HCT116 (cell line): ENCODE data around the gene SPEM1. TPM values are rescaled to one million over a fixed set of nuclear protein-coding genes. Genes with fewer than 3 reads are reported as not detected.

ENCODE experiments used
- ATAC-seq: fragments of 200-7000 bp; cut with Tn5 transposase; 2 replicates; pipeline ENCODE4 v1.9.1; 2020; ENCODE audit warnings: mild to moderate bottlenecking, moderate library complexity
- BruUV-seq: library from RNA; stranded (reverse); fragments of 400-500 nt; replicated peaks from 2 replicates; lab custom pipeline; 2021; lab: Mats Ljungman, UMichigan
- CTCF ChIA-PET: fragments of 300-600 bp; sonication (Branson Sonifier 250); formaldehyde crosslinking; loops from one replicate; lab custom pipeline; 2021; ENCODE audit warnings: antibody characterized with exemption; lab: Charles Lee
- POLR2A ChIA-PET: fragments of 300-600, 350-600 bp; sonication (Branson Sonifier 250); formaldehyde crosslinking; loops from one replicate; lab custom pipeline; 2021; ENCODE audit warnings: antibody characterized with exemption; lab: Charles Lee
- RAD21 ChIA-PET, 2 experiments: fragments of 300-600 bp; sonication (Branson Sonifier 250); formaldehyde crosslinking; loops; one replicate each; lab custom pipeline; 2023; ENCODE audit warnings: low total read pairs in 2 of 2; ENCODE audit not compliant: uncharacterized antibody in 2 of 2, unreplicated experiment in 2 of 2, low non-redundant PET in 1 of 2; lab: Charles Lee
- DNase-seq: peaks from one replicate; pipeline ENCODE4 v3.0.0-alpha.2; 2010; ENCODE audit warnings: low read depth, low spot score
- H2AFZ ChIP-seq: fragments of 200-600 bp; shearing (Covaris generic), sonication (generic); 2 replicates; pipeline ENCODE4 v1.6.1; 2017; ENCODE audit warnings: low read depth, mixed run types, mixed read lengths, antibody characterized with exemption, low read length; ENCODE audit not compliant: poor library complexity, severe bottlenecking
- H3K27ac ChIP-seq: 2 replicates; pipeline ENCODE4 v1.5.1; 2012; ENCODE audit warnings: low read depth, low read length
- H3K27me3 ChIP-seq: fragments of 200-600 bp; sonication (generic); 2 replicates; pipeline ENCODE4 v1.6.1; 2016; ENCODE audit warnings: mixed run types, low read length, mixed read lengths; ENCODE audit not compliant: insufficient read depth
- H3K36me3 ChIP-seq, 2 experiments: fragments of 200-500 bp in 1 of 2; fragments of 200-600 bp in 1 of 2; sonication (Bioruptor generic) in 1 of 2; sonication (generic) in 1 of 2; 2 replicates each; pipeline versions ENCODE4 v1.5.1 to v1.6.1; 2014 to 2016; ENCODE audit warnings: low read length in 2 of 2, inconsistent platforms in 1 of 2, mixed read lengths in 1 of 2, mixed run types in 1 of 2; ENCODE audit not compliant: insufficient read depth in 2 of 2, control insufficient read depth in 1 of 2
- H3K4me1 ChIP-seq, 2 experiments: fragments of 200-600 bp in 1 of 2; sonication (generic) in 1 of 2; 2 replicates each; pipeline versions ENCODE4 v1.5.1 to v1.6.1; 2012 to 2017; ENCODE audit warnings: low read length in 2 of 2, inconsistent platforms in 1 of 2, mild to moderate bottlenecking in 1 of 2, mixed read lengths in 1 of 2, mixed run types in 1 of 2, moderate library complexity in 1 of 2; ENCODE audit not compliant: insufficient read depth in 2 of 2, control insufficient read depth in 1 of 2
- H3K4me2 ChIP-seq: fragments of 200-600 bp; sonication (generic); 2 replicates; pipeline ENCODE4 v1.6.1; 2017; ENCODE audit warnings: mixed run types, low read length, mixed read lengths
- H3K4me3 ChIP-seq, 2 experiments: fragments of 200-600 bp in 1 of 2; sonication (generic) in 1 of 2; replicated peaks in 1 of 2; 2 replicates each; pipeline ENCODE4 v1.5.1; 2011 to 2016; ENCODE audit warnings: low read length in 2 of 2, control low read depth in 1 of 2, low read depth in 1 of 2, mild to moderate bottlenecking in 1 of 2, mixed read lengths in 1 of 2, mixed run types in 1 of 2
- H3K79me2 ChIP-seq: fragments of 200-600 bp; sonication (generic); 2 replicates; pipeline ENCODE4 v1.6.1; 2017; ENCODE audit warnings: mild to moderate bottlenecking, mixed run types, low read length, moderate library complexity, mixed read lengths; ENCODE audit not compliant: insufficient read depth
- H3K9ac ChIP-seq: fragments of 200-600 bp; sonication (generic); 2 replicates; pipeline ENCODE4 v1.6.1; 2016; ENCODE audit warnings: low read length, mixed read lengths
- H3K9me2 ChIP-seq: fragments of 200-600 bp; sonication (generic), shearing (Covaris generic); 2 replicates; pipeline ENCODE4 v1.6.1; 2017; ENCODE audit warnings: mixed run types, mild to moderate bottlenecking, moderate library complexity; ENCODE audit not compliant: insufficient read depth
- H3K9me3 ChIP-seq, 2 experiments: fragments of 200-500 bp in 1 of 2; fragments of 200-600 bp in 1 of 2; sonication (Bioruptor generic) in 1 of 2; sonication (generic) in 1 of 2; 2 replicates each; pipeline ENCODE4 v1.6.1; 2014 to 2017; ENCODE audit warnings: low read length in 2 of 2, mixed read lengths in 2 of 2, inconsistent platforms in 1 of 2, low read depth in 1 of 2, mild to moderate bottlenecking in 1 of 2, mixed run types in 1 of 2, moderate library complexity in 1 of 2; ENCODE audit not compliant: control insufficient read depth in 1 of 2, insufficient read depth in 1 of 2
- H4K20me1 ChIP-seq: fragments of 200-600 bp; sonication (generic), shearing (Covaris generic); 2 replicates; pipeline ENCODE4 v1.6.1; 2017; ENCODE audit warnings: mixed run types, mild to moderate bottlenecking, moderate library complexity; ENCODE audit not compliant: insufficient read depth
- ATF3 ChIP-seq: IDR thresholded peaks from 2 replicates; pipeline ENCODE4 v1.6.1; 2012
- CEBPB ChIP-seq: IDR thresholded peaks from 2 replicates; pipeline ENCODE4 v1.6.1; 2012; ENCODE audit warnings: low read depth
- ELF1 ChIP-seq: IDR thresholded peaks from 2 replicates; pipeline ENCODE4 v1.6.1; 2012; ENCODE audit warnings: low read depth, borderline replicate concordance
- EZH2 ChIP-seq: fragments of 200-600 bp; sonication (generic); IDR thresholded peaks from 2 replicates; pipeline ENCODE4 v1.6.1; 2017; ENCODE audit warnings: antibody characterized with exemption, mixed run types
- EZH2phosphoT487 ChIP-seq: fragments of 200-600 bp; IDR thresholded peaks from 2 replicates; pipeline ENCODE4 v1.6.1; 2018; ENCODE audit warnings: antibody characterized with exemption, borderline replicate concordance
- JUND ChIP-seq: IDR thresholded peaks from 2 replicates; pipeline ENCODE4 v1.6.1; 2012
- POLR2A ChIP-seq: IDR thresholded peaks from 2 replicates; pipeline ENCODE4 v1.7.0; 2011; ENCODE audit warnings: borderline replicate concordance; ENCODE audit not compliant: insufficient read depth, insufficient read length; ENCODE audit errors: extremely low read depth
- POLR2AphosphoS5 ChIP-seq: IDR thresholded peaks from 2 replicates; pipeline ENCODE4 v1.6.1; 2011; ENCODE audit warnings: mild to moderate bottlenecking, low read depth, low read length, moderate library complexity
- RAD21 ChIP-seq: IDR thresholded peaks from 2 replicates; pipeline ENCODE4 v1.6.1; 2012; ENCODE audit warnings: low read depth, mild to moderate bottlenecking
- SIN3A ChIP-seq: IDR thresholded peaks from 2 replicates; pipeline ENCODE4 v1.6.1; 2012; ENCODE audit warnings: low read depth
- SP1 ChIP-seq: IDR thresholded peaks from 2 replicates; pipeline ENCODE4 v1.6.1; 2012; ENCODE audit warnings: low read depth
- SRF ChIP-seq: IDR thresholded peaks from 2 replicates; pipeline ENCODE4 v1.6.1; 2012; ENCODE audit warnings: low read depth
- TCF7L2 ChIP-seq: IDR thresholded peaks from 2 replicates; pipeline ENCODE4 v1.7.0; 2011; ENCODE audit warnings: borderline replicate concordance, inconsistent platforms; ENCODE audit not compliant: insufficient read depth, insufficient read length; ENCODE audit errors: extremely low read depth
- YY1 ChIP-seq: IDR thresholded peaks from 2 replicates; pipeline ENCODE4 v1.6.1; 2011; ENCODE audit warnings: low read length, low read depth, moderate library complexity, mild to moderate bottlenecking; ENCODE audit not compliant: insufficient replicate concordance; ENCODE audit errors: extremely low read depth
- ZNF274 ChIP-seq: fragments of 200-500 bp; sonication (Bioruptor generic); IDR thresholded peaks from 2 replicates; pipeline ENCODE4 v1.6.1; 2014; ENCODE audit warnings: mild to moderate bottlenecking, low read depth, low read length, inconsistent platforms
- intact Hi-C: fragments of 100-400 bp; cut with micrococcal nuclease; formaldehyde crosslinking; loops from 2 replicates; pipeline ENCODE4 v1.10.0; 2022
- total RNA-seq: library from RNA; stranded (reverse); gene quantifications from one replicate; pipeline ENCODE4 v1.2.1, GENCODE V29; 2021; ENCODE audit not compliant: unreplicated experiment
- TF ChIP-seq, protein P1 (sequence below): IDR thresholded peaks from 2 replicates; pipeline ENCODE4 v1.6.1; 2011; ENCODE audit warnings: mild to moderate bottlenecking, low read length, moderate library complexity; ENCODE audit not compliant: insufficient replicate concordance; ENCODE audit errors: extremely low read depth

Gene SPEM1
- total RNA-seq, 1 experiment from 2014 or later, result 0.32 TPM

DNA sequence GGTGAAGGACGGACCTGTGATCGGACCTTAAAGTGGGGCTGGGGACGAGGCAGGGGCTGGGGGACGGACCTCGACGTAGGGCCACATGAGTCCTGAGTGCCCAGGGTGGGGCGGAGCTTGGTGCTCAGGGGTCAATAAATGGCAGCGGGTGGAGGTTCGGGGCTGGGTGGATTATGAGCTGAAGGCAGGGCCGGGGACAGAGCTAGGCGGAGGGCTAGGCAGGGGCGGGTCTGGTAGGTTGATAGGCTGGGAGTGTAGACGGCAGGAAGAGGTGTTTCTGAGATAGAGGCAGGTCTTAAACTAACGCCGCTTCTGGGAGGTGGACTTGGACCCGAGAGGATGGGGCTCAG, 25.5 kb downstream of the SPEM1 start:
- peak overlapping the region; percentile 98 for H3K4me2 ChIP-seq
- ChIA-PET POLR2A (interaction anchor here (0.6 to 2.6 kb wide), 6 partner anchors 9 to 43 kb away, joined by 3 to 19 read pairs (median 3); partner anchors contain the start of genes SLC35G6, TMEM102 and TMEM256), RAD21 (interaction anchor here in 1 of 2 experiments (0.7 kb wide), 2 partner anchors 40 to 67 kb away, joined by 3 read pairs; no protein-coding TSS in a partner anchor), CTCF (interaction anchor here (0.7 to 3.0 kb wide), 2 partner anchors 10 to 106 kb away, joined by 3 to 28 read pairs; partner anchors contain the start of gene TMEM102)
- no peaks in the 10 kb centered on the region for H3K36me3 ChIP-seq
- intact Hi-C loops, result loop anchor here (2.0 kb wide), 2 partner anchors 39 to 115 kb away; partner anchors contain the start of genes POLR2A and SENP3
- H3K9me2 ChIP-seq, result no peaks in the 10 kb centered on the region
- H3K4me3 ChIP-seq, result peak overlapping the region; percentile 54 to 64
- peak overlapping the region; percentile 70 for H3K27ac ChIP-seq
- no TSS peak for BruUV-seq
- no peaks in the 10 kb centered on the region for H4K20me1 ChIP-seq
- H3K27me3 ChIP-seq, result no peaks in the 10 kb centered on the region
- ATAC-seq (peak; percentile 84), DNase-seq (peak; percentile 38)
- no peaks in the 10 kb centered on the region for H3K79me2 ChIP-seq
- H3K4me1 ChIP-seq, result peaks cover 21 to 32% of the 10 kb centered on the region in 2 experiments
- TF ChIP-seq ELF1, result no peak
- no peak; the same call in 1 of the 2 replicates for TF ChIP-seq POLR2AphosphoS5
- TF ChIP-seq SP1, result no peak
- peak overlapping the region; percentile 68 for H2AFZ ChIP-seq
- H3K9ac ChIP-seq, result peak overlapping the region; percentile 64
- H3K9me3 ChIP-seq, result no peaks in the 10 kb centered on the region

GRCh38 chr17:7448461-7448860, 28.3 kb downstream of the SPEM1 start:
- peaks cover 24 to 36% of the 10 kb centered on the region in 2 experiments for H3K4me1 ChIP-seq
- DNase-seq (no peak), ATAC-seq (no peak)
- RAD21 ChIA-PET, result no interaction called here
- H3K9ac ChIP-seq, result no peak overlapping the region
- H3K9me3 ChIP-seq, result no peaks in the 10 kb centered on the region
- no peaks in the 10 kb centered on the region for H3K9me2 ChIP-seq
- H3K36me3 ChIP-seq, result no peaks in the 10 kb centered on the region
- BruUV-seq, result no TSS peak
- H3K4me3 ChIP-seq, result no peak overlapping the region
- H2AFZ ChIP-seq, result no peak overlapping the region
- no peaks in the 10 kb centered on the region for H3K27me3 ChIP-seq
- no peaks in the 10 kb centered on the region for H4K20me1 ChIP-seq
- H3K79me2 ChIP-seq, result no peaks in the 10 kb centered on the region
- intact Hi-C loops, result no loop called here
- H3K4me2 ChIP-seq, result no peak overlapping the region
- CTCF ChIA-PET, result no interaction called here
- H3K27ac ChIP-seq, result no peak overlapping the region
- POLR2A ChIA-PET, result no interaction called here
- TF ChIP-seq RAD21 (no peak), SP1 (no peak), ATF3 (no peak), CEBPB (no peak), YY1 (no peak), POLR2A (no peak), POLR2AphosphoS5 (no peak), TCF7L2 (no peak), SRF (no peak), ZNF274 (no peak), EZH2 (no peak), SIN3A (no peak), JUND (no peak), EZH2phosphoT487 (no peak)
- TF ChIP-seq, protein P1, sequence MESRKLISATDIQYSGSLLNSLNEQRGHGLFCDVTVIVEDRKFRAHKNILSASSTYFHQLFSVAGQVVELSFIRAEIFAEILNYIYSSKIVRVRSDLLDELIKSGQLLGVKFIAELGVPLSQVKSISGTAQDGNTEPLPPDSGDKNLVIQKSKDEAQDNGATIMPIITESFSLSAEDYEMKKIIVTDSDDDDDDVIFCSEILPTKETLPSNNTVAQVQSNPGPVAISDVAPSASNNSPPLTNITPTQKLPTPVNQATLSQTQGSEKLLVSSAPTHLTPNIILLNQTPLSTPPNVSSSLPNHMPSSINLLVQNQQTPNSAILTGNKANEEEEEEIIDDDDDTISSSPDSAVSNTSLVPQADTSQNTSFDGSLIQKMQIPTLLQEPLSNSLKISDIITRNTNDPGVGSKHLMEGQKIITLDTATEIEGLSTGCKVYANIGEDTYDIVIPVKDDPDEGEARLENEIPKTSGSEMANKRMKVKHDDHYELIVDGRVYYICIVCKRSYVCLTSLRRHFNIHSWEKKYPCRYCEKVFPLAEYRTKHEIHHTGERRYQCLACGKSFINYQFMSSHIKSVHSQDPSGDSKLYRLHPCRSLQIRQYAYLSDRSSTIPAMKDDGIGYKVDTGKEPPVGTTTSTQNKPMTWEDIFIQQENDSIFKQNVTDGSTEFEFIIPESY, result no peak
